ENCODE measurements around the gene SPRR1B.

SPRR1B gene, protein sequence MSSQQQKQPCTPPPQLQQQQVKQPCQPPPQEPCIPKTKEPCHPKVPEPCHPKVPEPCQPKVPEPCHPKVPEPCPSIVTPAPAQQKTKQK

GRCh38 chr1:153030895-153031294, at the start of gene SPRR1B:
Gene SPRR1B, plus strand, starts transcription at chr1:153031203. Its CDS starts 1,143 bp downstream, at chr1:153032346.
- TF ChIP-seq CTCF (IDR thresholded peaks at IDR 0.05; ENCODE audit: low read depth, low read length), result no peak
- H3K4me3 ChIP-seq (ENCODE audit: low read depth, low read length), result no peak within 1 kb of the TSS

- TF ChIP-seq CTCF (IDR thresholded peaks at IDR 0.05; ENCODE audit: low read depth, low read length), result no peak
- H3K4me3 ChIP-seq (ENCODE audit: low read depth, low read length), result no peak overlapping the region
Measured at GRCh38 chr1:152982076-152982475, 48.9 kb upstream of the SPRR1B start.

GRCh38 chr1:152983234-152983633, 47.8 kb upstream of the SPRR1B start:
- no peak for TF ChIP-seq CTCF (IDR thresholded peaks at IDR 0.05; ENCODE audit: low read depth, low read length)
- H3K4me3 ChIP-seq (ENCODE audit: low read depth, low read length), result no peak overlapping the region

- TF ChIP-seq CTCF (IDR thresholded peaks at IDR 0.05; ENCODE audit: low read depth, low read length), result no peak
- no peak within 1 kb of the TSS for H3K4me3 ChIP-seq (ENCODE audit: low read depth, low read length)
Measured at GRCh38 chr1:152983743-152984142, 47.3 kb upstream of the SPRR1B start, which contains the start of gene SPRR1A. Gene SPRR1A, plus strand, starts transcription at chr1:152984081. Its CDS starts 1,150 bp downstream, at chr1:152985231.

DNA sequence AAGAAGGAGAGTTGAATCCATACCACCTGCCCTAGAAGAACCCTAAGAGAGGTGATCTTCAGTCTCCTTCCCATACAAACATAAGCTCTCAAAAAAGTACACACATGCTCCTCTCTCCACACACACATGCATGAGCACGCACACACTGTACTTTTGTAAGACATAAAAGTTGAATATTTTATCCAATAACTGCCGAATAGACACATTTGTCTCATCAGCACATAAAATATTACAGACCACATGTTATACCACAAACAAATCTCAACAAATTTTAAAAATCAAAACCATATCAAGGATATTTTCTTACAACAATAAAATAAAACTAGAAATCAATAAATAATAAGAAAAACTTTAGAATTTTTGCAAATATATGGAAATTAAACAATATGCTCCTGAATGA, 44.4 kb upstream of the SPRR1B start:
- H3K4me3 ChIP-seq (ENCODE audit: low read depth, low read length), result no peak overlapping the region
- no peak for TF ChIP-seq CTCF (IDR thresholded peaks at IDR 0.05; ENCODE audit: low read depth, low read length)

- no peak overlapping the region for H3K4me3 ChIP-seq (ENCODE audit: low read depth, low read length)
- TF ChIP-seq CTCF (IDR thresholded peaks at IDR 0.05; ENCODE audit: low read depth, low read length), result no peak
Measured at GRCh38 chr1:152993186-152993585, 37.8 kb upstream of the SPRR1B start.

- no peak for TF ChIP-seq CTCF (IDR thresholded peaks at IDR 0.05; ENCODE audit: low read depth, low read length)
- H3K4me3 ChIP-seq (ENCODE audit: low read depth, low read length), result no peak overlapping the region
Measured at GRCh38 chr1:152995842-152996241, 35.2 kb upstream of the SPRR1B start.
